ENCODE results near the gene ERC1.

Gene ERC1

GRCh38 chr12:1174659-1175058 lies 183.6 kb downstream of the ERC1 start:
- no peak overlapping the region for H3K27ac ChIP-seq
- no peak for DNase-seq
- no peak overlapping the region for H3K4me3 ChIP-seq (ENCODE audit: low read depth, low read length)
- H3K9me3 ChIP-seq (ENCODE audit: severe bottlenecking) = no peaks in the 10 kb centered on the region
- no peak for TF ChIP-seq CTCF (IDR thresholded peaks at IDR 0.05; ENCODE audit: low read depth, low read length)
- H3K36me3 ChIP-seq = no peaks in the 10 kb centered on the region
- H3K27me3 ChIP-seq (ENCODE audit: insufficient read depth, low read depth, severe bottlenecking) = no peaks in the 10 kb centered on the region

- no peaks in the 10 kb centered on the region for H3K36me3 ChIP-seq
- H3K27me3 ChIP-seq (ENCODE audit: insufficient read depth, low read depth, severe bottlenecking) = no peaks in the 10 kb centered on the region
- no peaks in the 10 kb centered on the region for H3K9me3 ChIP-seq (ENCODE audit: severe bottlenecking)
- no peak overlapping the region for H3K4me3 ChIP-seq (ENCODE audit: low read depth, low read length)
- no peak overlapping the region for H3K27ac ChIP-seq
- no peak for TF ChIP-seq CTCF (IDR thresholded peaks at IDR 0.05; ENCODE audit: low read depth, low read length)
- no peak for DNase-seq
Observed at GRCh38 chr12:1176191-1176590, 185.2 kb downstream of the ERC1 start.

- H3K36me3 ChIP-seq = peaks cover 2% of the 10 kb centered on the region; the same call in 1 of the 2 replicates
- DNase-seq = no peak
- H3K27me3 ChIP-seq (ENCODE audit: insufficient read depth, low read depth, severe bottlenecking) = no peaks in the 10 kb centered on the region
- H3K27ac ChIP-seq = no peak overlapping the region
- H3K9me3 ChIP-seq (ENCODE audit: severe bottlenecking) = no peaks in the 10 kb centered on the region
- H3K4me3 ChIP-seq (ENCODE audit: low read depth, low read length) = no peak overlapping the region
- no peak for TF ChIP-seq CTCF (IDR thresholded peaks at IDR 0.05; ENCODE audit: low read depth, low read length)
Observed at GRCh38 chr12:1179128-1179527, 188.1 kb downstream of the ERC1 start.

- no peaks in the 10 kb centered on the region for H3K9me3 ChIP-seq (ENCODE audit: severe bottlenecking)
- H3K27me3 ChIP-seq (ENCODE audit: insufficient read depth, low read depth, severe bottlenecking) = no peaks in the 10 kb centered on the region
- H3K27ac ChIP-seq = no peak overlapping the region
- no peak for DNase-seq
- TF ChIP-seq CTCF (IDR thresholded peaks at IDR 0.05; ENCODE audit: low read depth, low read length) = no peak
- no peak overlapping the region for H3K4me3 ChIP-seq (ENCODE audit: low read depth, low read length)
- peaks cover 14% of the 10 kb centered on the region for H3K36me3 ChIP-seq
Observed at GRCh38 chr12:1182069-1182468, 191.0 kb downstream of the ERC1 start.

- no peaks in the 10 kb centered on the region for H3K9me3 ChIP-seq (ENCODE audit: severe bottlenecking)
- no peak overlapping the region for H3K27ac ChIP-seq
- peaks cover 14% of the 10 kb centered on the region for H3K36me3 ChIP-seq
- no peaks in the 10 kb centered on the region for H3K27me3 ChIP-seq (ENCODE audit: insufficient read depth, low read depth, severe bottlenecking)
- no peak for TF ChIP-seq CTCF (IDR thresholded peaks at IDR 0.05; ENCODE audit: low read depth, low read length)
- no peak overlapping the region for H3K4me3 ChIP-seq (ENCODE audit: low read depth, low read length)
- no peak for DNase-seq
Observed at GRCh38 chr12:1184402-1184801, 193.4 kb downstream of the ERC1 start.

- no peak for DNase-seq
- Histone ChIP-seq H3K36me3 (peaks cover 14% of the 10 kb centered on the region), H3K27me3 (ENCODE audit: insufficient read depth, low read depth, severe bottlenecking) (no peaks in the 10 kb centered on the region), H3K4me3 (ENCODE audit: low read depth, low read length) (no peak overlapping the region), H3K9me3 (ENCODE audit: severe bottlenecking) (no peaks in the 10 kb centered on the region), H3K27ac (no peak overlapping the region)
- no peak for TF ChIP-seq CTCF (IDR thresholded peaks at IDR 0.05; ENCODE audit: low read depth, low read length)
Observed at GRCh38 chr12:1185460-1186182, 194.6 kb downstream of the ERC1 start.

Measured in WERI-Rb-1 (cell line).